ENCODE measurements around the gene EFNA2. TPM values are rescaled to one million over a fixed set of nuclear protein-coding genes. Genes with fewer than 3 reads are reported as not detected.

Gene EFNA2
- total RNA-seq, 1 donor from 2014 or later: 15.0 TPM

- peaks cover 43% of the 10 kb centered on the region for H3K4me1 Mint-ChIP-seq
- peak overlapping the region; percentile 97 for H3K27ac Mint-ChIP-seq
- peaks cover under 1% of the 10 kb centered on the region for H3K27me3 Mint-ChIP-seq (ENCODE audit: low read depth)
- no peaks in the 10 kb centered on the region for H3K9me3 Mint-ChIP-seq
- no peak for DNase-seq (ENCODE audit: low spot score in 2 of 2, unreplicated experiment in 2 of 2)
- H3K4me3 Mint-ChIP-seq: peak overlapping the region; percentile 79
- TF ChIP-seq CTCF (IDR thresholded peaks at IDR 0.05; ENCODE audit: unreplicated experiment): peak; percentile 1
- H3K36me3 Mint-ChIP-seq: peaks cover 7% of the 10 kb centered on the region
These were observed 23.7 kb upstream of the EFNA2 start for GRCh38 chr19:1261798-1262622.

- Mint-ChIP-seq H3K4me1 (peaks cover 46% of the 10 kb centered on the region), H3K4me3 (peak overlapping the region; percentile 46), H3K36me3 (peaks cover 3% of the 10 kb centered on the region), H3K9me3 (no peaks in the 10 kb centered on the region), H3K27ac (peak overlapping the region; percentile 88), H3K27me3 (ENCODE audit: low read depth) (peaks cover 4% of the 10 kb centered on the region)
- TF ChIP-seq CTCF (IDR thresholded peaks at IDR 0.05; ENCODE audit: unreplicated experiment): no peak
- DNase-seq (ENCODE audit: low spot score in 2 of 2, unreplicated experiment in 2 of 2): no peak
These were observed 23.0 kb upstream of the EFNA2 start for GRCh38 chr19:1262623-1263123.

- Mint-ChIP-seq H3K4me1 (peaks cover 48% of the 10 kb centered on the region), H3K9me3 (no peaks in the 10 kb centered on the region)
These were observed 22.5 kb upstream of the EFNA2 start for GRCh38 chr19:1263188-1263587.

GRCh38 chr19:1264801-1265614, 20.7 kb upstream of the EFNA2 start:
- H3K4me1 Mint-ChIP-seq: peaks cover 53% of the 10 kb centered on the region
- H3K27me3 Mint-ChIP-seq (ENCODE audit: low read depth): peaks cover 4% of the 10 kb centered on the region
- peak overlapping the region; percentile 97 for H3K27ac Mint-ChIP-seq
- TF ChIP-seq CTCF (IDR thresholded peaks at IDR 0.05; ENCODE audit: unreplicated experiment): no peak
- DNase-seq (ENCODE audit: low spot score in 2 of 2, unreplicated experiment in 2 of 2): no peak
- no peaks in the 10 kb centered on the region for H3K36me3 Mint-ChIP-seq
- no peaks in the 10 kb centered on the region for H3K9me3 Mint-ChIP-seq
- peak overlapping the region; percentile 54 for H3K4me3 Mint-ChIP-seq

More at GRCh38 chr19:1263188-1263587, 22.5 kb upstream of the EFNA2 start:
- Mint-ChIP-seq H3K27me3 (ENCODE audit: low read depth) (peaks cover 4% of the 10 kb centered on the region), H3K4me3 (peak overlapping the region; percentile 46), H3K36me3 (peaks cover 2% of the 10 kb centered on the region), H3K27ac (peak overlapping the region; percentile 88)
- TF ChIP-seq CTCF (IDR thresholded peaks at IDR 0.05; ENCODE audit: unreplicated experiment): no peak
- DNase-seq (ENCODE audit: low spot score in 2 of 2, unreplicated experiment in 2 of 2): no peak

- H3K4me1 Mint-ChIP-seq: peaks cover 59% of the 10 kb centered on the region
- H3K27ac Mint-ChIP-seq: peak overlapping the region; percentile 97
- peaks cover 2% of the 10 kb centered on the region for H3K36me3 Mint-ChIP-seq
- H3K4me3 Mint-ChIP-seq: peak overlapping the region; percentile 55
- TF ChIP-seq CTCF (IDR thresholded peaks at IDR 0.05; ENCODE audit: unreplicated experiment): no peak
- H3K9me3 Mint-ChIP-seq: no peaks in the 10 kb centered on the region
- H3K27me3 Mint-ChIP-seq (ENCODE audit: low read depth): peaks cover 4% of the 10 kb centered on the region
- DNase-seq (ENCODE audit: low spot score in 2 of 2, unreplicated experiment in 2 of 2): no peak
These were observed 20.0 kb upstream of the EFNA2 start for GRCh38 chr19:1265615-1266128.

Measured in mesothelial cell of epicardium (in vitro differentiated cells).